IMR-90 (cell line): Measurements from ENCODE around the gene KDM6A. TPM values are rescaled to one million over a fixed set of nuclear protein-coding genes. Genes with fewer than 3 reads are reported as not detected.
"Not testable (repeated sequence)": the region's sequence is repeated elsewhere in the genome, so short reads cannot be mapped to it uniquely, and the experiment has no call there.

Source experiments
- ATAC-seq: fragments of 200-7000 bp; cut with Tn5 transposase; 2 replicates; pipeline ENCODE4 v1.9.1; 2020; ENCODE audit warnings: low read depth, mild to moderate bottlenecking, moderate library complexity
- BruUV-seq: library from RNA; stranded (reverse); fragments of 400-500 nt; replicated peaks from 2 replicates; lab custom pipeline; 2021; lab: Mats Ljungman, UMichigan
- CTCF ChIA-PET: fragments of 300-600 bp; formaldehyde crosslinking; extraction: SDS; loops from one replicate; lab custom pipeline; 2021; ENCODE audit warnings: antibody characterized with exemption; lab: Yijun Ruan, JAX
- POLR2A ChIA-PET: fragments of 300-600 bp; sonication (Branson Sonifier 250); formaldehyde crosslinking; loops from one replicate; lab custom pipeline; 2022; ENCODE audit warnings: antibody characterized with exemption; ENCODE audit not compliant: unreplicated experiment; lab: Charles Lee
- DNase-seq: peaks from one replicate; pipeline ENCODE4 v3.0.0; 2013
- H2AFZ ChIP-seq: replicated peaks from 2 replicates; pipeline ENCODE3; 2013; ENCODE audit warnings: low read length, mild to moderate bottlenecking; ENCODE audit not compliant: poor library complexity
- H2AK5ac ChIP-seq: 2 replicates; pipeline ENCODE4 v1.6.1; 2013; ENCODE audit warnings: low read depth, low read length, inconsistent platforms
- H2AK9ac ChIP-seq: replicated peaks from 2 replicates; pipeline ENCODE3; 2013; ENCODE audit warnings: mild to moderate bottlenecking, low read depth, low read length, moderate library complexity; ENCODE audit not compliant: poor library complexity
- H2BK120ac ChIP-seq: 2 replicates; pipeline ENCODE4 v1.6.1; 2013; ENCODE audit warnings: low read depth, low read length, inconsistent platforms
- H2BK15ac ChIP-seq: 3 replicates; pipeline ENCODE4 v1.6.1; 2013; ENCODE audit warnings: low read depth, low read length, inconsistent platforms
- H2BK20ac ChIP-seq: 2 replicates; pipeline ENCODE4 v1.6.1; 2013; ENCODE audit warnings: low read depth, mild to moderate bottlenecking, inconsistent platforms, low read length, moderate library complexity
- H2BK5ac ChIP-seq: 2 replicates; pipeline ENCODE4 v1.6.1; 2013; ENCODE audit warnings: mild to moderate bottlenecking, low read depth, low read length, inconsistent platforms; ENCODE audit not compliant: poor library complexity, severe bottlenecking
- H3K14ac ChIP-seq: replicated peaks from 2 replicates; pipeline ENCODE4 v1.6.1; 2013; ENCODE audit warnings: low read depth, low read length, inconsistent platforms
- H3K18ac ChIP-seq: 2 replicates; pipeline ENCODE4 v1.6.1; 2013; ENCODE audit warnings: low read depth, low read length, control low read depth
- H3K23ac ChIP-seq: 2 replicates; pipeline ENCODE4 v1.6.1; 2013; ENCODE audit warnings: low read depth, low read length, inconsistent platforms
- H3K27ac ChIP-seq: 2 replicates; pipeline ENCODE4 v1.5.1; 2013; ENCODE audit warnings: mild to moderate bottlenecking, control low read depth, low read length; ENCODE audit not compliant: insufficient read depth
- H3K27me3 ChIP-seq: 2 replicates; pipeline ENCODE4 v1.6.1; 2013; ENCODE audit warnings: low read length; ENCODE audit not compliant: control insufficient read depth, insufficient read depth
- H3K36me3 ChIP-seq: 2 replicates; pipeline ENCODE4 v1.6.1; 2013; ENCODE audit warnings: low read length, mixed read lengths; ENCODE audit not compliant: control insufficient read depth, insufficient read depth
- H3K4ac ChIP-seq: 2 replicates; pipeline ENCODE4 v1.6.1; 2013; ENCODE audit warnings: low read depth, low read length, inconsistent platforms
- H3K4me1 ChIP-seq: 2 replicates; pipeline ENCODE4 v1.6.1; 2013; ENCODE audit warnings: low read length, mixed read lengths; ENCODE audit not compliant: control insufficient read depth, insufficient read depth
- H3K4me2 ChIP-seq: 2 replicates; pipeline ENCODE4 v1.6.1; 2013; ENCODE audit warnings: low read depth, mild to moderate bottlenecking, control low read depth, low read length, moderate library complexity
- H3K4me3 ChIP-seq: 2 replicates; pipeline ENCODE4 v1.5.1; 2013; ENCODE audit warnings: low read depth, mild to moderate bottlenecking, control low read depth, low read length, moderate library complexity; ENCODE audit not compliant: insufficient read depth
- H3K56ac ChIP-seq: 2 replicates; pipeline ENCODE4 v1.6.1; 2013; ENCODE audit warnings: low read length, inconsistent platforms; ENCODE audit not compliant: insufficient read depth; ENCODE audit errors: extremely low read depth
- H3K79me1 ChIP-seq, 2 experiments: 2 replicates each; pipeline ENCODE4 v1.6.1; 2013; ENCODE audit warnings: low read length in 2 of 2, inconsistent platforms in 1 of 2, low read depth in 1 of 2
- H3K9ac ChIP-seq: 2 replicates; pipeline ENCODE4 v1.6.1; 2013; ENCODE audit warnings: low read depth, low read length, control low read depth
- H3K9me1 ChIP-seq: 2 replicates; pipeline ENCODE4 v1.6.1; 2013; ENCODE audit warnings: low read length, inconsistent platforms; ENCODE audit not compliant: insufficient read depth
- H3K9me3 ChIP-seq: 2 replicates; pipeline ENCODE4 v1.6.1; 2013; ENCODE audit warnings: low read length; ENCODE audit not compliant: control insufficient read depth, insufficient read depth
- H4K20me1 ChIP-seq: 2 replicates; pipeline ENCODE4 v1.6.1; 2013; ENCODE audit warnings: low read length, inconsistent platforms; ENCODE audit not compliant: insufficient read depth
- H4K5ac ChIP-seq: 2 replicates; pipeline ENCODE4 v1.6.1; 2013; ENCODE audit warnings: mild to moderate bottlenecking, low read depth, low read length, control low read depth
- H4K8ac ChIP-seq, 2 experiments: 2 replicates each; pipeline ENCODE4 v1.6.1; 2013; ENCODE audit warnings: low read depth in 2 of 2, low read length in 2 of 2, control low read depth in 1 of 2, inconsistent platforms in 1 of 2
- H4K91ac ChIP-seq: 2 replicates; pipeline ENCODE4 v1.6.1; 2013; ENCODE audit warnings: low read depth, low read length, inconsistent platforms; ENCODE audit not compliant: insufficient read depth
- WGBS, 2 experiments: methylation state at CpG; one replicate each; pipeline versions ENCODE4 v1.1.5 to v1.1.7; 2013; ENCODE audit warnings: missing lambda C conversion rate in 2 of 2; ENCODE audit not compliant: insufficient read length in 1 of 2; ENCODE audit errors: extremely low coverage in 2 of 2; 5-methylcytosine and 5-hydroxymethylcytosine counted together
- dilution Hi-C: fragments of 300-500 bp; cut with HindIII; formaldehyde crosslinking; loops from one replicate; pipeline ENCODE4 v1.14.3; 2018; ENCODE audit warnings: low sequenced_read_pairs; ENCODE audit not compliant: unreplicated experiment
- in situ Hi-C: fragments of 300-500 bp; cut with MboI; formaldehyde crosslinking; loops from 3 replicates; pipeline ENCODE4 v1.14.3; 2019; ENCODE audit warnings: low sequenced_read_pairs, inconsistent platforms, mixed read lengths
- intact Hi-C: fragments of 100-400 bp; cut with micrococcal nuclease; formaldehyde crosslinking; loops from 2 replicates; pipeline ENCODE4 v1.10.0; 2022
- polyA plus RNA-seq, 3 experiments: library from polyadenylated mRNA; depleted of rRNA; stranded (reverse); fragments of >200 nt; gene quantifications; 2 replicates each; pipeline ENCODE4 v1.2.3, GENCODE V29; 2012; ENCODE audit warnings: low replicate concordance in 1 of 3
- total RNA-seq: library from RNA; depleted of rRNA; stranded (reverse); fragments of >200 nt; gene quantifications from 2 replicates; pipeline ENCODE4 v1.2.3, GENCODE V29; 2012

Gene KDM6A
- total and polyA plus RNA-seq, 2 of the 4 experiments (the other 2 are of a cell fraction): 11.7 to 24.9 TPM

GRCh38 chrX:45135391-45136075 lies 262.5 kb downstream of the KDM6A start:
- H3K9me1 ChIP-seq, intact Hi-C loops, H3K4me1 ChIP-seq, H4K20me1 ChIP-seq, POLR2A ChIA-PET, H3K36me3 ChIP-seq, H2BK15ac ChIP-seq, H2BK5ac ChIP-seq, H3K56ac ChIP-seq, H3K9me3 ChIP-seq, H4K5ac ChIP-seq, H4K8ac ChIP-seq, H2AFZ ChIP-seq, H3K4me2 ChIP-seq, H3K23ac ChIP-seq, BruUV-seq, H3K18ac ChIP-seq, H3K27me3 ChIP-seq, H4K91ac ChIP-seq, DNase-seq, H3K4me3 ChIP-seq, H3K14ac ChIP-seq, H2BK120ac ChIP-seq, H3K27ac ChIP-seq, H2AK5ac ChIP-seq, H3K79me1 ChIP-seq, in situ Hi-C loops, dilution Hi-C loops, H3K4ac ChIP-seq, H2BK20ac ChIP-seq, H2AK9ac ChIP-seq, H3K9ac ChIP-seq, ATAC-seq: not testable (repeated sequence)
- CTCF ChIA-PET: interaction anchor here (0.5 to 0.6 kb wide), 2 partner anchors 13 to 108 kb away, joined by 3 to 8 read pairs; no protein-coding TSS in a partner anchor
- no CpG with 5 or more reads among the region's 4 CpGs for WGBS, 2 experiments
